Activated CD4-positive, alpha-beta T cell treated with anti-CD3 and anti-CD28 coated beads, Interleukin-2, amount 10 ng/mL, durations not matched to agents 24 days and 14 days (primary cell): ENCODE measurements around the gene CEPT1. TPM values are rescaled to one million over a fixed set of nuclear protein-coding genes. Genes with fewer than 3 reads are reported as not detected.

Source experiments
- DNase-seq: peaks from one replicate; pipeline ENCODE4 v3.0.0; 2022
- H3K27ac Mint-ChIP-seq: one replicate; pipeline ENCODE4 v1.8.0; 2022; ENCODE audit warnings: mild to moderate bottlenecking, mixed read lengths
- H3K27me3 Mint-ChIP-seq: one replicate; pipeline ENCODE4 v1.8.0; 2022; ENCODE audit warnings: mixed read lengths
- H3K36me3 Mint-ChIP-seq: one replicate; pipeline ENCODE4 v1.8.0; 2022; ENCODE audit warnings: low read depth, mild to moderate bottlenecking, mixed read lengths
- H3K4me1 Mint-ChIP-seq: one replicate; pipeline ENCODE4 v1.8.0; 2021; ENCODE audit warnings: mixed read lengths
- H3K4me3 Mint-ChIP-seq: one replicate; pipeline ENCODE4 v1.8.0; 2022; ENCODE audit warnings: mild to moderate bottlenecking, moderate library complexity, mixed read lengths
- H3K9me3 Mint-ChIP-seq: one replicate; pipeline ENCODE4 v1.8.0; 2021; ENCODE audit warnings: mixed read lengths
- intact Hi-C: fragments of 100-400 bp; cut with micrococcal nuclease; formaldehyde crosslinking; loops from one replicate; pipeline ENCODE4 v1.15.1; 2023
- total RNA-seq: library from RNA; stranded (reverse); gene quantifications from 2 replicates; pipeline ENCODE4 v1.2.3, GENCODE V29; 2022

Gene CEPT1
- total RNA-seq, 1 donor from 2014 or later, result 32.9 TPM

GRCh38 chr1:111202366-111202706 lies 62.3 kb downstream of the CEPT1 start:
- H3K4me1 Mint-ChIP-seq, result peaks cover 53% of the 10 kb centered on the region
- H3K27me3 Mint-ChIP-seq, result no peaks in the 10 kb centered on the region
- intact Hi-C loops, result loop anchor here (5.0 kb wide), 4 partner anchors 240 to 555 kb away; partner anchors contain the start of genes DDX20, KCNA3 and LRIF1
- peaks cover 24% of the 10 kb centered on the region for H3K36me3 Mint-ChIP-seq
- DNase-seq, result peak; percentile 61
- H3K4me3 Mint-ChIP-seq, result peak overlapping the region; percentile 98
- no peaks in the 10 kb centered on the region for H3K9me3 Mint-ChIP-seq
- H3K27ac Mint-ChIP-seq, result peak overlapping the region; percentile 82

- peak; percentile 70 for DNase-seq
- Mint-ChIP-seq H3K36me3 (peaks cover 17% of the 10 kb centered on the region), H3K4me3 (peak overlapping the region; percentile 98), H3K4me1 (peaks cover 51% of the 10 kb centered on the region), H3K9me3 (no peaks in the 10 kb centered on the region), H3K27ac (peak overlapping the region; percentile 82), H3K27me3 (no peaks in the 10 kb centered on the region)
- intact Hi-C loops, result loop anchor here (1.0 to 5.0 kb wide), 5 partner anchors 18 to 554 kb away; partner anchors contain the start of genes DDX20, KCNA3 and LRIF1
These were observed 62.9 kb downstream of the CEPT1 start for GRCh38 chr1:111202707-111203623.

- peaks cover 55% of the 10 kb centered on the region for H3K4me1 Mint-ChIP-seq
- H3K4me3 Mint-ChIP-seq, result peak overlapping the region; percentile 98
- H3K9me3 Mint-ChIP-seq, result no peaks in the 10 kb centered on the region
- no peaks in the 10 kb centered on the region for H3K27me3 Mint-ChIP-seq
- intact Hi-C loops, result loop anchor here (1.0 to 5.0 kb wide), 6 partner anchors 13 to 554 kb away; partner anchors contain the start of genes DDX20, KCNA3 and LRIF1
- peak; percentile 96 for DNase-seq
- H3K36me3 Mint-ChIP-seq, result peaks cover 10% of the 10 kb centered on the region
- peak overlapping the region; percentile 82 for H3K27ac Mint-ChIP-seq
These were observed 63.7 kb downstream of the CEPT1 start for GRCh38 chr1:111203681-111204200.

- Mint-ChIP-seq H3K27me3 (no peaks in the 10 kb centered on the region), H3K36me3 (peaks cover 6% of the 10 kb centered on the region), H3K4me1 (peaks cover 59% of the 10 kb centered on the region), H3K9me3 (no peaks in the 10 kb centered on the region), H3K4me3 (peak overlapping the region; percentile 98), H3K27ac (peak overlapping the region; percentile 91)
- peak; percentile 91 for DNase-seq
- intact Hi-C loops, result loop anchor here (1.0 to 5.0 kb wide), 5 partner anchors 12 to 553 kb away; partner anchors contain the start of genes DDX20, KCNA3 and LRIF1
These were observed 64.4 kb downstream of the CEPT1 start for GRCh38 chr1:111204201-111204982.

- H3K4me3 Mint-ChIP-seq, result peak overlapping the region; percentile 98
- no peaks in the 10 kb centered on the region for H3K36me3 Mint-ChIP-seq
- peaks cover 62% of the 10 kb centered on the region for H3K4me1 Mint-ChIP-seq
- intact Hi-C loops, result loop anchor here (1.0 to 5.0 kb wide), 5 partner anchors 11 to 552 kb away; partner anchors contain the start of genes DDX20, KCNA3 and LRIF1
- H3K9me3 Mint-ChIP-seq, result no peaks in the 10 kb centered on the region
- H3K27ac Mint-ChIP-seq, result peak overlapping the region; percentile 91
- peak; percentile 60 for DNase-seq
- no peaks in the 10 kb centered on the region for H3K27me3 Mint-ChIP-seq
These were observed 65.1 kb downstream of the CEPT1 start for GRCh38 chr1:111204983-111205713.

GRCh38 chr1:111205714-111206050 lies 65.7 kb downstream of the CEPT1 start:
- H3K27me3 Mint-ChIP-seq, result no peaks in the 10 kb centered on the region
- no peak overlapping the region for H3K4me3 Mint-ChIP-seq
- no peaks in the 10 kb centered on the region for H3K9me3 Mint-ChIP-seq
- peak overlapping the region; percentile 91 for H3K27ac Mint-ChIP-seq
- intact Hi-C loops, result no loop called here
- H3K4me1 Mint-ChIP-seq, result peaks cover 59% of the 10 kb centered on the region
- H3K36me3 Mint-ChIP-seq, result no peaks in the 10 kb centered on the region
- DNase-seq, result no peak

- H3K27me3 Mint-ChIP-seq, result no peaks in the 10 kb centered on the region
These were observed 68.9 kb downstream of the CEPT1 start for GRCh38 chr1:111208921-111209320.

GRCh38 chr1:111209622-111210021 lies 69.6 kb downstream of the CEPT1 start:
- Mint-ChIP-seq H3K27ac (no peak overlapping the region), H3K4me3 (no peak overlapping the region), H3K9me3 (no peaks in the 10 kb centered on the region), H3K36me3 (no peaks in the 10 kb centered on the region), H3K4me1 (peaks cover 55% of the 10 kb centered on the region), H3K27me3 (no peaks in the 10 kb centered on the region)
- no peak for DNase-seq
- intact Hi-C loops, result no loop called here

More at GRCh38 chr1:111208921-111209320, 68.9 kb downstream of the CEPT1 start:
- Mint-ChIP-seq H3K27ac (no peak overlapping the region), H3K4me3 (no peak overlapping the region), H3K4me1 (peaks cover 49% of the 10 kb centered on the region), H3K36me3 (no peaks in the 10 kb centered on the region), H3K9me3 (no peaks in the 10 kb centered on the region)
- intact Hi-C loops, result no loop called here
- DNase-seq, result no peak

- no peak for DNase-seq
- no peak overlapping the region for H3K27ac Mint-ChIP-seq
These were observed 71.9 kb downstream of the CEPT1 start for GRCh38 chr1:111211921-111212320.

GRCh38 chr1:111212634-111213335 lies 72.8 kb downstream of the CEPT1 start:
- no peaks in the 10 kb centered on the region for H3K9me3 Mint-ChIP-seq
- peak overlapping the region; percentile 84 for H3K4me3 Mint-ChIP-seq
- intact Hi-C loops, result no loop called here

More at GRCh38 chr1:111211921-111212320, 71.9 kb downstream of the CEPT1 start:
- peaks cover 2% of the 10 kb centered on the region for H3K36me3 Mint-ChIP-seq
- no peaks in the 10 kb centered on the region for H3K27me3 Mint-ChIP-seq
- no peaks in the 10 kb centered on the region for H3K9me3 Mint-ChIP-seq
- intact Hi-C loops, result no loop called here
- peaks cover 58% of the 10 kb centered on the region for H3K4me1 Mint-ChIP-seq
- H3K4me3 Mint-ChIP-seq, result no peak overlapping the region

GRCh38 chr1:111213412-111213811 lies 73.4 kb downstream of the CEPT1 start:
- Mint-ChIP-seq H3K9me3 (no peaks in the 10 kb centered on the region), H3K27me3 (no peaks in the 10 kb centered on the region), H3K27ac (peak overlapping the region; percentile 92), H3K4me1 (peaks cover 68% of the 10 kb centered on the region), H3K36me3 (peaks cover 5% of the 10 kb centered on the region), H3K4me3 (peak overlapping the region; percentile 84)
- intact Hi-C loops, result no loop called here
- DNase-seq, result peak; percentile 64

More at GRCh38 chr1:111212634-111213335, 72.8 kb downstream of the CEPT1 start:
- peaks cover 64% of the 10 kb centered on the region for H3K4me1 Mint-ChIP-seq
- peak; percentile 58 for DNase-seq
- H3K27ac Mint-ChIP-seq, result peak overlapping the region; percentile 62
- H3K27me3 Mint-ChIP-seq, result no peaks in the 10 kb centered on the region
- H3K36me3 Mint-ChIP-seq, result peaks cover 2% of the 10 kb centered on the region

GRCh38 chr1:111214074-111214801 lies 74.2 kb downstream of the CEPT1 start:
- no peaks in the 10 kb centered on the region for H3K27me3 Mint-ChIP-seq
- H3K4me3 Mint-ChIP-seq, result peak overlapping the region; percentile 84
- intact Hi-C loops, result loop anchor here (1.0 kb wide), 1 partner anchor 8 kb away; no protein-coding TSS in a partner anchor
- no peaks in the 10 kb centered on the region for H3K9me3 Mint-ChIP-seq
- peaks cover 69% of the 10 kb centered on the region for H3K4me1 Mint-ChIP-seq
- peak overlapping the region; percentile 92 for H3K27ac Mint-ChIP-seq
- peaks cover 5% of the 10 kb centered on the region for H3K36me3 Mint-ChIP-seq
- DNase-seq, result peak; percentile 76
